GM19372 (cell line): ENCODE data around the gene CFAP54.

ENCODE experiments used
- ATAC-seq: cut with Tn5 transposase; IDR thresholded peaks from one replicate; pipeline ENCODE4 v1.9.1; 2021; ENCODE audit warnings: mild to moderate bottlenecking, low read depth, moderate library complexity; ENCODE audit not compliant: unreplicated experiment

The CFAP54 gene

DNA sequence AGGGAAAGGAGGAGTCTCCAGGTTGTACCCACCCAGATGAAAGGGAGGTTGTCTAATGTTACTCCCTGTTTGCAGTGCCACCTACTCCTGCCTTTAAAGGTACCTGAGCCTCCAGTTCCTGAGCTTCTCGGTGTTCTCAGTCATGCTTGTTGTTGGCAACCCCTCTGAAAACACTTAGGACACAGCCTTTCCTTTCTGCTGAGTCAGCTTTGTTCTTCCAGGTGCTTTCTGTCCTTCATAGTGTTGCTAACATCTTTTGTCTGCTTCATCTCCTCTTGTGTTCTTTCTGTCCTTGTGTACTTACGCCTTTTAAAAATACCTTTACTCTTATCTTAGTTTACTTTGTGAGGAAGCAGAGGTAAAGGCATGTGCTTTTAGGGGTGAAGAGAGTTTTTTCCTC is 320.7 kb downstream of the CFAP54 start:
- no peak for ATAC-seq

GRCh38 chr12:96810477-96810876 is 321.1 kb downstream of the CFAP54 start:
- ATAC-seq, result no peak

- ATAC-seq, result no peak
These were observed 321.7 kb downstream of the CFAP54 start for GRCh38 chr12:96811083-96811482.

GRCh38 chr12:96812153-96812552 is 322.8 kb downstream of the CFAP54 start:
- ATAC-seq, result no peak

GRCh38 chr12:96814200-96814599 is 324.8 kb downstream of the CFAP54 start:
- ATAC-seq, result no peak

DNA sequence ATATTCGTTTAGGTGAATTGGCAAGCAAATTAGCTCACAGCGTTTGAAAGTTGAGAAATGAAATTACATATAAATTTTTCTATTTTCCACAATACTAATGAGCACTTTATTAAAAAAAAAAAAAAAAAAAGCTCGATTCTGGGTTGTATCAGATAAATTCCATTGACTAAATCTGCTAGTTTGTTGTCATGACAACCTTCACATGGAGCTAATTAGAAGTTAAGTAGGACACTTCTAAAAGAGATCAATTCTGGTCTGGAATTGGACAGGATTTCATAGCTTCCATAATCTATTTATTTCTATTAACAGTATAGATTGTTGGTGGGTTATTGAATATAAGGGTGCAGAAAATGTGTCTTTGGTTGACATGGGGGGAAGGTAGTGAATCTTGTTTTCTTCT is 332.2 kb downstream of the CFAP54 start:
- ATAC-seq, result no peak

DNA sequence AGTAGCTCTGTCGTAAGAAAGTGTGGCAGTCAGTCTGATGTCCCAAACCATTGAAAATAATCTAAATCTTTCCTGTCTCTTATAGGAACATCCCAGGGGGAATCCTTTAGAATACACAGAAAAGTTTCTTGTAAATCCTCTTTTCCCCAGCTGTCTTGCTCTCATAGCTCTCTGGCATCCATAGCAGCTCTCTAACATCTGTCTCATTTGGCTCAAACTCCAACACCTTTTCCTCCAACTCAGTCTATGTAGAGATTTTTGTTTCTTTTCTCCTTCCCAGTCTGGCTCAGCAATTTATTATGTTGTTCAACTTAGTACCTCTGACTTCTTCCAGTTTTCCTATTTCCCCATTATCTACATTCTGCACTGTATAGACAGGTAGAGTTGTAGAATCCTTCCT is 333.3 kb downstream of the CFAP54 start:
- no peak for ATAC-seq

GRCh38 chr12:96824074-96824837 is 334.9 kb downstream of the CFAP54 start:
- no peak for ATAC-seq

GRCh38 chr12:96824838-96825236 is 335.5 kb downstream of the CFAP54 start:
- no peak for ATAC-seq

- ATAC-seq, result no peak
These were observed 338.9 kb downstream of the CFAP54 start for GRCh38 chr12:96828169-96828789.

DNA sequence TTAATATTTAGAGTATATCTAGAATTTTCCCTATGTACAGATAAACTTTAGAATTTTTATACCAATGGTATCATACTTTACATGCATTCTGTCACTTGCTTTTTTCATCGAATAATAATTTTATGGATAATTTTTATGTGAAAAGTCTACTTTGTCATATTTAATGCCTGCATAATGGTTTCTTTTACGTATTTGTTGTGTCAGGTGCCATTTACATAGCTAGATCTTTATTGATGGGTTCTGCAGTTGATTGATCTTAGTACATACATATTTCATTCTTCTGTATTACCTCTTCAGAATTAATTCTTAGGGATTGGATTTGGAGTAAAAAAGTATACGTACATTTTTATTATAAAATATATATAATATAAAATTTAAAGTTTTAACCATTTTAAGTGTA is 340.0 kb downstream of the CFAP54 start:
- ATAC-seq, result no peak

DNA sequence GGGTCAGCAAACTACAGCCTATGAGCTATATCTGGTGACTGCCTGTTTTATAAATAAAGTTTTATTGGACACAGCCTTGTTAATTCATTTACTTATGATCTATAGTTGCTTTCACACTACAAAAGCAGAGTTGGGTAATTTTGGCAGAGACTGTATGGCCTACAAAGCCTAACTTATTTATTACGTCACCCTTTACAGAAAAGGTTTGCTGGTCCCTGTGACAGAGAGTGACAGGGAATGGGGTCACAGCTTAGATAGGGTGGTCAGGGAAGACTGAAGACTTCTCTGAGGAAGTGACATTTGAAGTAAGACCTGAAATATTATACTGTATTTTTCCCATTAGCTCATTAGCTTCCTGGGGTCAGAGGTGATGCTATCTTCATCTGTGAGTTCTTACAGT is 342.0 kb downstream of the CFAP54 start:
- no peak for ATAC-seq

GRCh38 chr12:96846293-96846692 is 356.9 kb downstream of the CFAP54 start:
- ATAC-seq, result no peak

DNA sequence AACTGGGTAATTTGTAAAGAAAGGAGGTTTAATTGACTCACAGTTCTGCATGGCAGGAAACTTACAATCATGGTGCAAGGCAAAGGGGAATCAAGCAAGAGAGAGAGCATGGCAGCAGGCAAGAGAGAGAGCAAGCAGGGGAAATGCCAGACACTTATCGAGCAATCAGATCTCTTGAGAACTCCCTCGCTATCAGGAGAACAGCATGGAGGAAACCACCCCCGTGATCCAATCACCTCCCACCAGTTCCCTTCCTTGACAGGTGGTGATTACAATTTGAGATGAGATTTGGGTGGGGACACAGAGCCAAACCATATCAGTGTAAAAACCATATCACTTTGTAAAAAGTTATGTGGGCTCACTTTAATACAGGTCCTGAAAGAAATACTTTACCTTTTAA is 361.3 kb downstream of the CFAP54 start:
- no peak for ATAC-seq

- no peak for ATAC-seq
These were observed 368.8 kb downstream of the CFAP54 start for GRCh38 chr12:96858162-96858561.

DNA sequence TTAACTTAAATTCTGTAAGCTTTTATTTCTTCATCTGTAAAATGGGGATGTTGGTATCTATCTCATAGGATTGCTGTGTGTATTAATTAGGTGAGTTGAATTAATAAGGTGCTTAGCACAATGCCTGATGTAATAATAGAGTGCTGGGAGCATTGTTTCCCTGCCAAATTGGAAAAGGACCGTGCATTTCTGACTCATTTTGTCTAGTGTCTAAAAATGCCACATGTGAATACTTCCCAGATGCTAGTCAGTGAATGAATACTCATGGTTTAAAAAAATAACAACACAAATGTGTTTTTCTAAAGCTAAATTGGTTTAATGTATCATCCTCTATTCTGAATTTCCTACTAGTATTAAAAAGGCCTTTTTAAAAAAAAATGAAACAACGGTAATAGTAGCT is 372.3 kb downstream of the CFAP54 start:
- no peak for ATAC-seq

DNA sequence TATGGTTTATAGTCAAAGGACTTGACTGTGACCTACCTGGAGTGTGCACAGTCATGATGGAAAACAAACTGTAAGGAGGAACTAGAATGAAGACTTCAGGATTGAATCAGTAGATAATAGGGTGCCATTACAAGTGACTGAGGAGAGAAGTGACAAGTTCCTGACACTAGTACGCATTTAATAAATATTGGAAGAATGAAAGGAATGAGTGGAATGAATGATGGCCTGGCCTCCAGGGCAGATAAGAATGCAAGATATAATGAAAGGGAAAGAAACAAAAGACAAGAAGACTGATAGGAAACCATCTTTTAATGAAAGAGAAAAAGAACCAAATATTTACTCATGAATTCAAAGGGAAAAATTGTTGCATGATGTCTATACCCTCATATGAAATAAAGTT is 372.9 kb downstream of the CFAP54 start:
- ATAC-seq, result no peak

GRCh38 chr12:96864335-96864734 is 375.0 kb downstream of the CFAP54 start:
- no peak for ATAC-seq

DNA sequence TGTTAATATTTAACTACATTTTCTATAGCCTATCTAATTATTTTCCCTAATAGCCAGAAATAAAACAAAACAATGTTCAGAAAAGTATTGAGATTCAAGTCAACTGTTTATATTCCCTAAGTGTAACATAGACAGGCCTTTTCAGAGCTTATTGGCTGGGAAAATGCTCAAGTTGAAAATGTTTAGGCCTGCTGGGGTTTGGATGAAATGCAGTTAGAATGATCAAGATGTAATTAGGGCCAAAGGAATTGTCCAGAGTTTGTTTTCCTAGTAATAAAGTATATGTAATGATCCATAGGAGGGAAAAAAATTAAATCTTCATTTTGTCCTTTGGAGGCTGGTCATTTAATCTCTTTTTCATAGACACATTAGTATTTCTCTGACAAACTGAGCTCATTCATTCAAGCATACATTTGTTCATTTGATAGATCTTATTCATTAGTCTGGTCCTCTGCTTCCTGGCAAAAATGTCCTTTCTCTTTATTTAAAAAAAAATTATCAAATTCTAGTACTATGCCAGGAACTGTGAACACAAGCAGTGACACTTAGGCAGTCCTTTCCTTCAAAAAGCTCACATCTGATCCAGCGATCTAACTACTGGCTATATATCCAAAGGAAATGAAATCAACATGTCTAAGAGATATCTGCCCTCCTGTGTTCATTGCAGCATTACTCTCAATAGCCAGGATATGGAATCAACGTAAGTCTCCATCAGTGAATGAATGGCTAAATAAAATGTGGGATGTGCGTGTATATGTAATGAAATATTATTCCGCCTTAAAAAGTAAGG is 377.6 kb downstream of the CFAP54 start:
- ATAC-seq, result no peak

- no peak for ATAC-seq
These were observed 381.6 kb downstream of the CFAP54 start for GRCh38 chr12:96870946-96871345.

DNA sequence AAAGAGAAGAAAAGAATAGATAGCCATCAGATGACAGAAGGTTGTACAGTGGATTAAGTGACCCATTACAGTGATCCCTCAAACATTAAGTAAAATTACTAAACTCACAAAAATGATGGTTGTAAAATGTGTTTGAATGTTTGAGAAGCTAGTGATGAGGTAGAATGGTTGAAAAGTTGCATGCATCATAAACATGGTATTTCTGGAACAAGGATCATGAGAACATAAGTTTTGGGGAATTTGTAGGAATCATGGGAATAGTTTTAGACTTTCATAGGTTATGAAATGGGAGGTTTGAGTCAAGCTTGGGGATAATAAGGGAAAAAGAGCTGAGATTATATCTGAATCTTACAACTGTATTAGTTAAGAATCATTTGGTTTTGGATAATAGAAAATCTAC is 383.6 kb downstream of the CFAP54 start:
- no peak for ATAC-seq

GRCh38 chr12:96874211-96874610 is 384.8 kb downstream of the CFAP54 start:
- ATAC-seq, result no peak
